H9 (cell line): ENCODE data around the gene NLRP5. TPM values are rescaled to one million over a fixed set of nuclear protein-coding genes. Genes with fewer than 3 reads are reported as not detected.

Source experiments
- DNase-seq: peaks from one replicate; pipeline ENCODE4 v3.0.0-alpha.2; 2017
- H2AFZ ChIP-seq: one replicate; pipeline ENCODE4 v1.6.1; 2013; ENCODE audit warnings: mild to moderate bottlenecking, low read length, control low read depth, moderate library complexity
- H2AK5ac ChIP-seq: 2 replicates; pipeline ENCODE4 v1.6.1; 2013; ENCODE audit warnings: low read length, control low read depth, mixed read lengths; ENCODE audit not compliant: insufficient read length
- H2BK120ac ChIP-seq: one replicate; pipeline ENCODE4 v1.6.1; 2013; ENCODE audit warnings: low read depth, mild to moderate bottlenecking, low read length, control low read depth, inconsistent platforms; ENCODE audit not compliant: poor library complexity, severe bottlenecking
- H2BK12ac ChIP-seq: 2 replicates; pipeline ENCODE4 v1.6.1; 2013; ENCODE audit warnings: low read length, control low read depth, mixed read lengths, low read depth; ENCODE audit not compliant: insufficient read length
- H2BK15ac ChIP-seq: 2 replicates; pipeline ENCODE4 v1.6.1; 2013; ENCODE audit warnings: low read depth, low read length, control low read depth
- H2BK20ac ChIP-seq: one replicate; pipeline ENCODE4 v1.6.1; 2013; ENCODE audit warnings: low read depth, mild to moderate bottlenecking, low read length, control low read depth, inconsistent platforms; ENCODE audit not compliant: poor library complexity, severe bottlenecking
- H2BK5ac ChIP-seq: 2 replicates; pipeline ENCODE4 v1.6.1; 2013; ENCODE audit warnings: low read length, control low read depth, mixed read lengths; ENCODE audit not compliant: insufficient read length
- H3K14ac ChIP-seq: 2 replicates; pipeline ENCODE4 v1.6.1; 2013; ENCODE audit warnings: low read length, control low read depth; ENCODE audit not compliant: insufficient read depth
- H3K18ac ChIP-seq: 2 replicates; pipeline ENCODE4 v1.6.1; 2013; ENCODE audit warnings: low read depth, mild to moderate bottlenecking, mixed read lengths, low read length, control low read depth; ENCODE audit not compliant: insufficient read length
- H3K23ac ChIP-seq: 2 replicates; pipeline ENCODE4 v1.6.1; 2013; ENCODE audit warnings: low read length, control low read depth, mixed read lengths, low read depth; ENCODE audit not compliant: insufficient read length
- H3K23me2 ChIP-seq: 2 replicates; pipeline ENCODE4 v1.6.1; 2013; ENCODE audit warnings: low read depth, mild to moderate bottlenecking, mixed read lengths, low read length, control low read depth; ENCODE audit not compliant: insufficient read length, poor library complexity, severe bottlenecking
- H3K27ac ChIP-seq: 2 replicates; pipeline ENCODE4 v1.5.1; 2013; ENCODE audit warnings: low read length, control low read depth, mixed read lengths, low read depth; ENCODE audit not compliant: insufficient read length
- H3K27me3 ChIP-seq: 2 replicates; pipeline ENCODE4 v1.6.1; 2013; ENCODE audit warnings: low read length, control low read depth, inconsistent platforms; ENCODE audit not compliant: insufficient read depth
- H3K4ac ChIP-seq: 2 replicates; pipeline ENCODE4 v1.6.1; 2013; ENCODE audit warnings: low read depth, mild to moderate bottlenecking, control low read depth, inconsistent platforms, low read length, moderate library complexity
- H3K4me1 ChIP-seq: 2 replicates; pipeline ENCODE4 v1.6.1; 2013; ENCODE audit warnings: low read length, control low read depth, inconsistent platforms; ENCODE audit not compliant: insufficient read depth
- H3K4me2 ChIP-seq: 2 replicates; pipeline ENCODE4 v1.6.1; 2013; ENCODE audit warnings: low read length, control low read depth, mixed read lengths; ENCODE audit not compliant: insufficient read length, insufficient read depth
- H3K56ac ChIP-seq: 2 replicates; pipeline ENCODE4 v1.6.1; 2013; ENCODE audit warnings: low read depth, mild to moderate bottlenecking, mixed read lengths, low read length, control low read depth; ENCODE audit not compliant: insufficient read length
- H3K79me1 ChIP-seq: 2 replicates; pipeline ENCODE4 v1.6.1; 2013; ENCODE audit warnings: low read depth, mild to moderate bottlenecking, moderate library complexity, low read length, control low read depth, inconsistent platforms; ENCODE audit not compliant: insufficient read depth, poor library complexity, severe bottlenecking
- H3K79me2 ChIP-seq: 2 replicates; pipeline ENCODE4 v1.6.1; 2013; ENCODE audit warnings: low read length, control low read depth, inconsistent platforms; ENCODE audit not compliant: insufficient read depth
- H3K9ac ChIP-seq: 2 replicates; pipeline ENCODE4 v1.6.1; 2013; ENCODE audit warnings: low read length, control low read depth, mixed read lengths; ENCODE audit not compliant: insufficient read length; ENCODE audit errors: extremely low read depth
- H3K9me3 ChIP-seq: one replicate; pipeline ENCODE4 v1.6.1; 2013; ENCODE audit warnings: low read depth, low read length, inconsistent platforms; ENCODE audit not compliant: control insufficient read depth
- H3T11ph ChIP-seq: one replicate; pipeline ENCODE4 v1.6.1; 2013; ENCODE audit warnings: mild to moderate bottlenecking, low read length, control low read depth, inconsistent platforms
- H4K20me1 ChIP-seq: one replicate; pipeline ENCODE4 v1.6.1; 2013; ENCODE audit not compliant: control insufficient read depth, insufficient read length, insufficient read depth
- H4K5ac ChIP-seq: 2 replicates; pipeline ENCODE4 v1.6.1; 2013; ENCODE audit warnings: low read depth, mild to moderate bottlenecking, mixed read lengths, low read length, control low read depth; ENCODE audit not compliant: insufficient read length
- H4K8ac ChIP-seq: replicated peaks from 2 replicates; pipeline ENCODE4 v1.6.1; 2013; ENCODE audit warnings: low read length, control low read depth, mixed read lengths, low read depth; ENCODE audit not compliant: insufficient read length
- H4K91ac ChIP-seq: 2 replicates; pipeline ENCODE4 v1.6.1; 2013; ENCODE audit warnings: low read depth, mild to moderate bottlenecking, moderate library complexity, mixed read lengths, low read length, control low read depth; ENCODE audit not compliant: insufficient read length
- H3K27ac Mint-ChIP-seq, 3 experiments: 2 replicates in 2 of 3; 3 replicates in 1 of 3; pipeline ENCODE4 v1.8.0; 2020 to 2021; ENCODE audit warnings: mixed read lengths in 3 of 3, mild to moderate bottlenecking in 1 of 3, moderate library complexity in 1 of 3
- H3K27me3 Mint-ChIP-seq: 2 replicates; pipeline ENCODE4 v1.8.0; 2021; ENCODE audit warnings: low read depth, mild to moderate bottlenecking, moderate library complexity, mixed read lengths
- H3K36me3 Mint-ChIP-seq, 3 experiments: 2 replicates in 2 of 3; 3 replicates in 1 of 3; pipeline ENCODE4 v1.8.0; 2020 to 2021; ENCODE audit warnings: low read depth in 3 of 3, mixed read lengths in 3 of 3; ENCODE audit not compliant: insufficient read depth in 1 of 3
- H3K4me1 Mint-ChIP-seq, 2 experiments: 2 replicates each; pipeline ENCODE4 v1.8.0; 2020; ENCODE audit warnings: mixed read lengths in 2 of 2
- H3K4me3 Mint-ChIP-seq, 2 experiments: 2 replicates in 1 of 2; 3 replicates in 1 of 2; pipeline ENCODE4 v1.8.0; 2020 to 2021; ENCODE audit warnings: mild to moderate bottlenecking in 2 of 2, mixed read lengths in 2 of 2, moderate library complexity in 1 of 2
- H3K9me3 Mint-ChIP-seq, 2 experiments: 2 replicates in 1 of 2; 3 replicates in 1 of 2; pipeline ENCODE4 v1.8.0; 2020; ENCODE audit warnings: mild to moderate bottlenecking in 2 of 2, mixed read lengths in 2 of 2, moderate library complexity in 1 of 2
- CTCF ChIP-seq: fragments of 200-600 bp; sonication (generic); conservative IDR thresholded peaks from 3 replicates; pipeline ENCODE4 v1.8.0; 2021; ENCODE audit warnings: antibody characterized with exemption, mild to moderate bottlenecking
- WGBS: extraction: QIAGEN DNeasy Blood & Tissue Kit; methylation state at CpG from one replicate; pipeline ENCODE4 v1.1.7; 2013; ENCODE audit warnings: missing lambda C conversion rate, low lambda C conversion rate, mixed read lengths; ENCODE audit not compliant: insufficient read length; ENCODE audit errors: extremely low coverage; 5-methylcytosine and 5-hydroxymethylcytosine counted together
- total RNA-seq: library from RNA; stranded (reverse); gene quantifications from 2 replicates; pipeline ENCODE4 v1.2.1, GENCODE V29; 2021

Gene NLRP5
- total RNA-seq, 1 experiment from 2014 or later: not detected

- no peak overlapping the region for H2BK12ac ChIP-seq
- H3K79me1 ChIP-seq: no peaks in the 10 kb centered on the region
- H3K4me1 Mint-ChIP-seq: no peaks in the 10 kb centered on the region
- peaks cover 7% of the 10 kb centered on the region for H3K27me3 Mint-ChIP-seq
- H3K14ac ChIP-seq: no peak overlapping the region
- H3K9me3 ChIP-seq: peaks cover 88% of the 10 kb centered on the region
- H2BK15ac ChIP-seq: no peak overlapping the region
- H2AFZ ChIP-seq: no peak overlapping the region
- H3K4me2 ChIP-seq: no peak overlapping the region
- H4K20me1 ChIP-seq: no peaks in the 10 kb centered on the region
- H3T11ph ChIP-seq: no peak overlapping the region
- H3K27ac Mint-ChIP-seq: no peak overlapping the region
- no peaks in the 10 kb centered on the region for H3K27me3 ChIP-seq
- peaks cover 17 to 31% (median 17%) of the 10 kb centered on the region in 3 experiments for H3K36me3 Mint-ChIP-seq
- H2AK5ac ChIP-seq: no peak overlapping the region
- WGBS: no CpG with 5 or more reads among the region's 15 CpGs
- H2BK120ac ChIP-seq: no peak overlapping the region
- H2BK20ac ChIP-seq: no peak overlapping the region
- H4K5ac ChIP-seq: no peak overlapping the region
- H3K18ac ChIP-seq: no peak overlapping the region
- H3K9me3 Mint-ChIP-seq: peaks cover 87 to 94% of the 10 kb centered on the region in 2 experiments
- H3K4me3 Mint-ChIP-seq: no peak overlapping the region
- no peak overlapping the region for H3K9ac ChIP-seq
- no peak for DNase-seq
- no peak overlapping the region for H4K91ac ChIP-seq
- H3K27ac ChIP-seq: no peak overlapping the region
- H3K4ac ChIP-seq: no peak overlapping the region
- no peak overlapping the region for H3K56ac ChIP-seq
- H4K8ac ChIP-seq: no peak overlapping the region
- H3K23me2 ChIP-seq: peaks cover 2% of the 10 kb centered on the region
- no peaks in the 10 kb centered on the region for H3K4me1 ChIP-seq
- H2BK5ac ChIP-seq: no peak overlapping the region
- H3K23ac ChIP-seq: no peak overlapping the region
- H3K79me2 ChIP-seq: no peaks in the 10 kb centered on the region
- no peak for TF ChIP-seq CTCF
Observed at GRCh38 chr19:56026769-56027168, 40.2 kb downstream of the NLRP5 start.
